ENCODE measurements around the gene OR10H3. TPM values are rescaled to one million over a fixed set of nuclear protein-coding genes. Genes with fewer than 3 reads are reported as not detected.

The OR10H3 gene
- total RNA-seq, 1 donor from 2014 or later, result not detected

GRCh38 chr19:15730538-15730937, 7.2 kb upstream of the OR10H3 start:
- TF ChIP-seq, protein P1, sequence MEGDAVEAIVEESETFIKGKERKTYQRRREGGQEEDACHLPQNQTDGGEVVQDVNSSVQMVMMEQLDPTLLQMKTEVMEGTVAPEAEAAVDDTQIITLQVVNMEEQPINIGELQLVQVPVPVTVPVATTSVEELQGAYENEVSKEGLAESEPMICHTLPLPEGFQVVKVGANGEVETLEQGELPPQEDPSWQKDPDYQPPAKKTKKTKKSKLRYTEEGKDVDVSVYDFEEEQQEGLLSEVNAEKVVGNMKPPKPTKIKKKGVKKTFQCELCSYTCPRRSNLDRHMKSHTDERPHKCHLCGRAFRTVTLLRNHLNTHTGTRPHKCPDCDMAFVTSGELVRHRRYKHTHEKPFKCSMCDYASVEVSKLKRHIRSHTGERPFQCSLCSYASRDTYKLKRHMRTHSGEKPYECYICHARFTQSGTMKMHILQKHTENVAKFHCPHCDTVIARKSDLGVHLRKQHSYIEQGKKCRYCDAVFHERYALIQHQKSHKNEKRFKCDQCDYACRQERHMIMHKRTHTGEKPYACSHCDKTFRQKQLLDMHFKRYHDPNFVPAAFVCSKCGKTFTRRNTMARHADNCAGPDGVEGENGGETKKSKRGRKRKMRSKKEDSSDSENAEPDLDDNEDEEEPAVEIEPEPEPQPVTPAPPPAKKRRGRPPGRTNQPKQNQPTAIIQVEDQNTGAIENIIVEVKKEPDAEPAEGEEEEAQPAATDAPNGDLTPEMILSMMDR (IDR thresholded peaks at IDR 0.05; ENCODE audit: unreplicated experiment), result no peak
- DNase-seq (ENCODE audit: low spot score, unreplicated experiment), result no peak
- peaks cover 69% of the 10 kb centered on the region for H3K9me3 Mint-ChIP-seq (ENCODE audit: low read depth)
- no peaks in the 10 kb centered on the region for H3K4me1 Mint-ChIP-seq (ENCODE audit: low read depth)
- no peak overlapping the region for H3K4me3 Mint-ChIP-seq (ENCODE audit: low read depth)
- peaks cover 1% of the 10 kb centered on the region for H3K36me3 Mint-ChIP-seq (ENCODE audit: insufficient read depth)
- H3K27ac Mint-ChIP-seq, result no peak overlapping the region
- no peaks in the 10 kb centered on the region for H3K27me3 Mint-ChIP-seq

- TF ChIP-seq, protein P1 (IDR thresholded peaks at IDR 0.05; ENCODE audit: unreplicated experiment), result no peak
- Mint-ChIP-seq H3K9me3 (ENCODE audit: low read depth) (peaks cover 61% of the 10 kb centered on the region), H3K4me3 (ENCODE audit: low read depth) (no peak overlapping the region), H3K27me3 (no peaks in the 10 kb centered on the region), H3K36me3 (ENCODE audit: insufficient read depth) (peaks cover 1% of the 10 kb centered on the region), H3K27ac (no peak overlapping the region), H3K4me1 (ENCODE audit: low read depth) (no peaks in the 10 kb centered on the region)
- DNase-seq (ENCODE audit: low spot score, unreplicated experiment), result no peak
Measured at GRCh38 chr19:15732388-15732787, 5.4 kb upstream of the OR10H3 start.

GRCh38 chr19:15733895-15734294, 3.9 kb upstream of the OR10H3 start:
- H3K4me3 Mint-ChIP-seq (ENCODE audit: low read depth), result no peak overlapping the region
- no peaks in the 10 kb centered on the region for H3K4me1 Mint-ChIP-seq (ENCODE audit: low read depth)
- H3K27me3 Mint-ChIP-seq, result no peaks in the 10 kb centered on the region
- no peak overlapping the region for H3K27ac Mint-ChIP-seq
- TF ChIP-seq, protein P1 (IDR thresholded peaks at IDR 0.05; ENCODE audit: unreplicated experiment), result no peak
- DNase-seq (ENCODE audit: low spot score, unreplicated experiment), result no peak
- peaks cover 1% of the 10 kb centered on the region for H3K36me3 Mint-ChIP-seq (ENCODE audit: insufficient read depth)
- peaks cover 58% of the 10 kb centered on the region for H3K9me3 Mint-ChIP-seq (ENCODE audit: low read depth)

- H3K36me3 Mint-ChIP-seq (ENCODE audit: insufficient read depth), result peaks cover 2% of the 10 kb centered on the region
Measured at GRCh38 chr19:15740785-15741184, 3.0 kb downstream of the OR10H3 start.

DNA sequence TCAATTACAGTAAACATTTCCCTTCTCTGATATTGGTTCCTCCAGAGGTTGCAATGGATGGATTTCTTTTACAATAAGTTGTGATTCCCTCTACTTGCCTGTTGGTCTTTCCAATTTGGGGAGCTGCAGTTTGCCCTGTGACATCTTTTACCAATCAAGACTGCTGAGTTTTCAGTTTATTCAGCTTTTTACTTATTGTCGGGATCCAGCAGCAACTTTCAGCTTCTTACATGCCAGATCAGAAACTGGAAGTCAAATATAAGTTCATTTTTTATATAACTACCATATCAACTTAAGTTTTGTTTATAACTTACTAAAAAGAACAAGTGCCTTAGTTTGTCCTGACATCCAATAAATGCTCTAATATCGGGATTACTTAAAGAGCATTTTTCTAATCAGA, 10.5 kb downstream of the OR10H3 start:
- Mint-ChIP-seq H3K36me3 (ENCODE audit: insufficient read depth) (peaks cover 2% of the 10 kb centered on the region), H3K27ac (no peak overlapping the region), H3K4me3 (ENCODE audit: low read depth) (no peak overlapping the region), H3K27me3 (no peaks in the 10 kb centered on the region), H3K9me3 (ENCODE audit: low read depth) (peaks cover 59% of the 10 kb centered on the region), H3K4me1 (ENCODE audit: low read depth) (no peaks in the 10 kb centered on the region)
- no peak for DNase-seq (ENCODE audit: low spot score, unreplicated experiment)
- TF ChIP-seq, protein P1 (IDR thresholded peaks at IDR 0.05; ENCODE audit: unreplicated experiment), result no peak

More at GRCh38 chr19:15740785-15741184, 3.0 kb downstream of the OR10H3 start:
- Mint-ChIP-seq H3K4me3 (ENCODE audit: low read depth) (no peak overlapping the region), H3K27ac (no peak overlapping the region), H3K4me1 (ENCODE audit: low read depth) (no peaks in the 10 kb centered on the region), H3K27me3 (no peaks in the 10 kb centered on the region), H3K9me3 (ENCODE audit: low read depth) (peaks cover 53% of the 10 kb centered on the region)
- no peak for DNase-seq (ENCODE audit: low spot score, unreplicated experiment)
- TF ChIP-seq, protein P1 (IDR thresholded peaks at IDR 0.05; ENCODE audit: unreplicated experiment), result no peak

Measured in progenitor cell of endocrine pancreas (in vitro differentiated cells).